HepG2 (cell line): ENCODE results near the gene BCAN. TPM values are rescaled to one million over a fixed set of nuclear protein-coding genes. Genes with fewer than 3 reads are reported as not detected.

Experiments used
- ARID2 ChIP-seq: sonication (generic); formaldehyde crosslinking; IDR thresholded peaks from 2 replicates; pipeline ENCODE4 v1.8.1; 2022; ENCODE audit warnings: mild to moderate bottlenecking, missing genetic modification reagents, borderline replicate concordance
- CBX2 ChIP-seq, 2 experiments: fragments of 200-600 bp in 1 of 2; sonication (generic); formaldehyde crosslinking in 1 of 2; IDR thresholded peaks; 2 replicates each; pipeline versions ENCODE4 v1.7.0 to v1.8.1; 2018 to 2022; ENCODE audit warnings: low read depth in 2 of 2, low read length in 1 of 2, mild to moderate bottlenecking in 1 of 2, missing genetic modification reagents in 1 of 2
- DMAP1 ChIP-seq: IDR thresholded peaks from 2 replicates; pipeline ENCODE4 v1.6.1; 2016
- ELF4 ChIP-seq: sonication (generic); formaldehyde crosslinking; IDR thresholded peaks from 2 replicates; pipeline ENCODE4 v1.5.0; 2020; ENCODE audit warnings: missing genetic modification reagents, mild to moderate bottlenecking, moderate library complexity, borderline replicate concordance
- ESRRA ChIP-seq: sonication (generic); formaldehyde crosslinking; IDR thresholded peaks from 2 replicates; pipeline ENCODE4 v1.5.1; 2020; ENCODE audit warnings: mild to moderate bottlenecking, low read depth, missing genetic modification reagents
- EZH2 ChIP-seq: conservative IDR thresholded peaks from 2 replicates; pipeline ENCODE4 v1.6.1; 2012; ENCODE audit warnings: mild to moderate bottlenecking, low read depth, low read length, moderate library complexity
- FIP1L1 ChIP-seq: fragments of 200-400 bp; formaldehyde crosslinking; IDR thresholded peaks from 2 replicates; pipeline ENCODE4 v1.6.1; 2018; ENCODE audit warnings: low read depth, mild to moderate bottlenecking, low read length, moderate library complexity, borderline replicate concordance; ENCODE audit not compliant: insufficient read depth
- FOXC1 ChIP-seq: sonication (generic); formaldehyde crosslinking; IDR thresholded peaks from 2 replicates; pipeline ENCODE4 v1.8.0; 2022; ENCODE audit warnings: mild to moderate bottlenecking, missing genetic modification reagents, borderline replicate concordance
- GMEB1 ChIP-seq: sonication (generic); formaldehyde crosslinking; IDR thresholded peaks from 2 replicates; pipeline ENCODE4 v1.5.1; 2020; ENCODE audit warnings: missing genetic modification reagents, mild to moderate bottlenecking, borderline replicate concordance
- HES4 ChIP-seq: sonication (generic); formaldehyde crosslinking; IDR thresholded peaks from 2 replicates; pipeline ENCODE4 v1.9.0; 2021; ENCODE audit warnings: mild to moderate bottlenecking, missing genetic modification reagents, borderline replicate concordance
- HOXA7 ChIP-seq: sonication (generic); formaldehyde crosslinking; IDR thresholded peaks from 2 replicates; pipeline ENCODE4 v1.8.1; 2022; ENCODE audit warnings: mild to moderate bottlenecking, missing genetic modification reagents, moderate library complexity
- MATR3 ChIP-seq: sonication (generic); formaldehyde crosslinking; IDR thresholded peaks from 2 replicates; pipeline ENCODE4 v1.4.0; 2020; ENCODE audit warnings: missing genetic modification reagents
- PBX3 ChIP-seq: sonication (generic); formaldehyde crosslinking; IDR thresholded peaks from 2 replicates; pipeline ENCODE4 v1.8.1; 2023; ENCODE audit warnings: missing genetic modification reagents, inconsistent platforms, borderline replicate concordance
- TEAD2 ChIP-seq: sonication (generic); formaldehyde crosslinking; IDR thresholded peaks from 2 replicates; pipeline ENCODE4 v1.9.0; 2021; ENCODE audit warnings: missing genetic modification reagents
- WIZ ChIP-seq: sonication (generic); formaldehyde crosslinking; IDR thresholded peaks from 2 replicates; pipeline ENCODE4 v1.5.1; 2020; ENCODE audit warnings: mild to moderate bottlenecking, missing genetic modification reagents
- ZKSCAN5 ChIP-seq: sonication (generic); formaldehyde crosslinking; IDR thresholded peaks from 2 replicates; pipeline ENCODE4 v1.5.1; 2020; ENCODE audit warnings: mild to moderate bottlenecking, missing genetic modification reagents
- ZNF280B ChIP-seq: sonication (generic); formaldehyde crosslinking; IDR thresholded peaks from 2 replicates; pipeline ENCODE4 v1.5.0; 2020; ENCODE audit warnings: missing genetic modification reagents, mild to moderate bottlenecking, borderline replicate concordance
- ZNF337 ChIP-seq: sonication (generic); formaldehyde crosslinking; IDR thresholded peaks from 2 replicates; pipeline ENCODE4 v1.5.1; 2020; ENCODE audit warnings: missing genetic modification reagents, low read depth, mild to moderate bottlenecking, borderline replicate concordance
- ZNF383 ChIP-seq: sonication (generic); formaldehyde crosslinking; IDR thresholded peaks from 2 replicates; pipeline ENCODE4 v1.4.0; 2020; ENCODE audit warnings: missing genetic modification reagents, mild to moderate bottlenecking, borderline replicate concordance
- ZNF549 ChIP-seq: sonication (generic); formaldehyde crosslinking; IDR thresholded peaks from 2 replicates; pipeline ENCODE4 v1.5.0; 2020; ENCODE audit warnings: missing genetic modification reagents
- ZNF569 ChIP-seq: sonication (generic); formaldehyde crosslinking; IDR thresholded peaks from 2 replicates; pipeline ENCODE4 v1.5.0; 2020; ENCODE audit warnings: mild to moderate bottlenecking, missing genetic modification reagents, moderate library complexity, borderline replicate concordance
- ZNF713 ChIP-seq: sonication (generic); formaldehyde crosslinking; IDR thresholded peaks from 2 replicates; pipeline ENCODE4 v1.4.0; 2020; ENCODE audit warnings: mild to moderate bottlenecking, missing genetic modification reagents
- polyA plus RNA-seq, 8 experiments: library from polyadenylated mRNA; depleted of rRNA in 3 of 8; stranded (reverse) in 7 of 8; unstranded in 1 of 8; fragments of >200 nt; fragmentation: Illumina TruSeq in 4 of 8; extraction: Trizol in 4 of 8; gene quantifications; 2 replicates each; pipeline versions ENCODE4 v1.2.1 to v1.2.3, GENCODE V29; 2011 to 2016; ENCODE audit warnings: low read depth in 4 of 8, missing spikeins in 1 of 8, mixed read lengths in 1 of 8; ENCODE audit not compliant: insufficient read depth in 1 of 8
- total RNA-seq, 5 experiments: library from RNA; depleted of rRNA; stranded (reverse); fragments of >200 nt; fragmentation: Illumina TruSeq; extraction: Trizol; gene quantifications; 2 replicates each; pipeline ENCODE4 v1.2.3, GENCODE V29; 2016; ENCODE audit warnings: low read depth in 1 of 5

BCAN gene
- total and polyA plus RNA-seq, 2 of the 13 experiments (the other 11 are each of a cell fraction or from before 2014, with no cell fraction given), result not detected

- peak; percentile 76; the same call in 1 of the 2 replicates for TF ChIP-seq ARID2 (CRISPR knock-in tag)
- no peak for TF ChIP-seq MATR3 (CRISPR knock-in tag)
- peak; percentile 94 for TF ChIP-seq DMAP1 (CRISPR knock-in tag)
- TF ChIP-seq EZH2, result no peak
- no peak for TF ChIP-seq HES4 (CRISPR knock-in tag)
- TF ChIP-seq PBX3 (CRISPR knock-in tag), result no peak
- TF ChIP-seq ZNF713 (CRISPR knock-in tag), result no peak
- no peak for TF ChIP-seq FIP1L1
- no peak for TF ChIP-seq CBX2 (IDR thresholded peaks at IDR 0.05; ENCODE audit: low read depth, low read length)
- TF ChIP-seq CBX2 (CRISPR knock-in tag; IDR thresholded peaks at IDR 0.05; ENCODE audit: low read depth), result no peak
- TF ChIP-seq HOXA7 (CRISPR knock-in tag), result no peak
- no peak for TF ChIP-seq ESRRA
- peak; percentile 58; the same call in 1 of the 2 replicates for TF ChIP-seq FOXC1
- no peak for TF ChIP-seq ZNF549 (CRISPR knock-in tag)
- TF ChIP-seq WIZ (CRISPR knock-in tag), result no peak
- no peak for TF ChIP-seq ZNF383 (CRISPR knock-in tag)
- 0 out of 2 replicates have a peak, but pooled peaks have one; percentile 33 for TF ChIP-seq ZNF280B (CRISPR knock-in tag)
- peak; percentile 68; the same call in 1 of the 2 replicates for TF ChIP-seq ZNF337 (CRISPR knock-in tag)
- no peak for TF ChIP-seq ELF4
- TF ChIP-seq ZNF569, result no peak
- TF ChIP-seq TEAD2 (CRISPR knock-in tag), result no peak
- TF ChIP-seq ZKSCAN5, result no peak
- TF ChIP-seq GMEB1 (CRISPR knock-in tag), result peak; percentile 67
Observed at GRCh38 chr1:156601122-156601830, 40.6 kb upstream of the BCAN start, which contains the start of gene GPATCH4 (continued).
